COLO668 (cell line): ENCODE measurements around the gene TLX3.

Source experiments
- DNase-seq: peaks from one replicate; lab custom pipeline; 2025; ENCODE audit not compliant: unreplicated experiment; lab: John Stamatoyannopoulos, UW

The TLX3 gene

GRCh38 chr5:171300358-171300757 is 8.7 kb upstream of the TLX3 start:
- no peak for DNase-seq

GRCh38 chr5:171306166-171306565 is 2.9 kb upstream of the TLX3 start:
- DNase-seq = no peak

GRCh38 chr5:171306781-171307591 is 2.1 kb upstream of the TLX3 start:
- DNase-seq = no peak

- no peak for DNase-seq
Measured at GRCh38 chr5:171307789-171308452, 1.1 kb upstream of the TLX3 start.

- peak; percentile 64 for DNase-seq
Measured at GRCh38 chr5:171309276-171310211, 496 bp downstream of the TLX3 start.

- peak; percentile 75 for DNase-seq
Measured at GRCh38 chr5:171310212-171310818, 1.3 kb downstream of the TLX3 start.

- peak; percentile 10 for DNase-seq
Measured at GRCh38 chr5:171310819-171311321, 1.8 kb downstream of the TLX3 start.

GRCh38 chr5:171311322-171312077 is 2.5 kb downstream of the TLX3 start:
- DNase-seq = peak; percentile 50

- DNase-seq = no peak
Measured at GRCh38 chr5:171312129-171312974, 3.3 kb downstream of the TLX3 start.

GRCh38 chr5:171313481-171314206 is 4.6 kb downstream of the TLX3 start:
- DNase-seq = no peak

GRCh38 chr5:171314728-171315385 is 5.8 kb downstream of the TLX3 start:
- no peak for DNase-seq

GRCh38 chr5:171315386-171315891 is 6.4 kb downstream of the TLX3 start:
- no peak for DNase-seq

GRCh38 chr5:171315925-171316257 is 6.8 kb downstream of the TLX3 start:
- DNase-seq = no peak

GRCh38 chr5:171316258-171317121 is 7.4 kb downstream of the TLX3 start:
- DNase-seq = no peak

GRCh38 chr5:171317230-171317629 is 8.2 kb downstream of the TLX3 start:
- DNase-seq = no peak

- DNase-seq = no peak
Measured at GRCh38 chr5:171318026-171318425, 9.0 kb downstream of the TLX3 start.

GRCh38 chr5:171321447-171321846 is 12.4 kb downstream of the TLX3 start:
- DNase-seq = no peak
